DND-41 (cell line): ENCODE data around the gene KDM1B.
"Not testable (repeated sequence)": the region's sequence is repeated elsewhere in the genome, so short reads cannot be mapped to it uniquely, and the experiment has no call there.

Experiments
- ATAC-seq: fragments of 200-7000 bp; cut with Tn5 transposase; 3 replicates; pipeline ENCODE4 v1.9.1; 2021; ENCODE audit warnings: low read depth; ENCODE audit not compliant: insufficient read depth
- DNase-seq: peaks from one replicate; pipeline ENCODE4 v3.0.0-alpha.2; 2020
- H2AFZ ChIP-seq: 2 replicates; pipeline ENCODE4 v1.6.0; 2012; ENCODE audit warnings: low read depth, low read length
- H3K27ac ChIP-seq: 2 replicates; pipeline ENCODE4 v1.5.1; 2012; ENCODE audit warnings: low read length, inconsistent platforms
- H3K27me3 ChIP-seq: fragments of 200-600 bp; sonication (generic); 2 replicates; pipeline ENCODE4 v1.6.0; 2012; ENCODE audit warnings: low read length, mild to moderate bottlenecking, inconsistent platforms; ENCODE audit not compliant: insufficient read depth, poor library complexity
- H3K36me3 ChIP-seq: 2 replicates; pipeline ENCODE4 v1.5.1; 2012; ENCODE audit warnings: low read length, inconsistent platforms; ENCODE audit not compliant: insufficient read depth
- H3K4me1 ChIP-seq: 2 replicates; pipeline ENCODE4 v1.5.1; 2012; ENCODE audit warnings: mild to moderate bottlenecking, low read length; ENCODE audit not compliant: insufficient read depth
- H3K4me2 ChIP-seq: 2 replicates; pipeline ENCODE4 v1.6.0; 2012; ENCODE audit warnings: mild to moderate bottlenecking, moderate library complexity, low read length, inconsistent platforms; ENCODE audit not compliant: insufficient read depth
- H3K4me3 ChIP-seq, 2 experiments: fragments of 200-600 bp in 1 of 2; shearing (Covaris generic) in 1 of 2; 2 replicates each; pipeline ENCODE4 v1.5.1; 2012 to 2016; ENCODE audit warnings: inconsistent platforms in 2 of 2, low read length in 2 of 2, mild to moderate bottlenecking in 2 of 2, low read depth in 1 of 2, moderate library complexity in 1 of 2
- H3K79me2 ChIP-seq: 2 replicates; pipeline ENCODE4 v1.6.0; 2012; ENCODE audit warnings: low read length, inconsistent platforms; ENCODE audit not compliant: insufficient read depth
- H3K9ac ChIP-seq: 2 replicates; pipeline ENCODE4 v1.6.0; 2012; ENCODE audit warnings: low read depth, mild to moderate bottlenecking, inconsistent platforms, low read length, moderate library complexity
- H3K9me3 ChIP-seq: 2 replicates; pipeline ENCODE4 v1.5.1; 2012; ENCODE audit warnings: low read length, moderate library complexity, mild to moderate bottlenecking, inconsistent platforms; ENCODE audit not compliant: insufficient read depth, severe bottlenecking
- H4K20me1 ChIP-seq: 2 replicates; pipeline ENCODE4 v1.6.0; 2012; ENCODE audit warnings: low read length; ENCODE audit not compliant: insufficient read depth
- CTCF ChIP-seq: IDR thresholded peaks from 2 replicates; pipeline ENCODE4 v1.5.1; 2012; ENCODE audit warnings: borderline replicate concordance, low read length, moderate library complexity, mild to moderate bottlenecking; ENCODE audit not compliant: poor library complexity, severe bottlenecking; ENCODE audit errors: extremely low read depth
- EZH2 ChIP-seq: IDR thresholded peaks from 3 replicates; pipeline ENCODE4 v1.6.1; 2012; ENCODE audit warnings: borderline replicate concordance, low read depth, mild to moderate bottlenecking, moderate library complexity, low read length, inconsistent platforms; ENCODE audit not compliant: severe bottlenecking

The KDM1B gene

GRCh38 chr6:18219591-18219990, 64.4 kb downstream of the KDM1B start:
- DNase-seq (no peak), ATAC-seq (no peak)
- Histone ChIP-seq H3K9ac (no peak overlapping the region), H3K36me3 (peaks cover 29% of the 10 kb centered on the region), H4K20me1 (peaks cover 11% of the 10 kb centered on the region; the same call in 1 of the 2 replicates), H3K4me3 (no peak overlapping the region), H3K9me3 (no peaks in the 10 kb centered on the region), H3K4me1 (no peaks in the 10 kb centered on the region), H3K79me2 (no peaks in the 10 kb centered on the region), H3K27me3 (no peaks in the 10 kb centered on the region), H3K27ac (no peak overlapping the region), H2AFZ (no peak overlapping the region), H3K4me2 (no peak overlapping the region)
- TF ChIP-seq EZH2 (no peak), CTCF (no peak)

GRCh38 chr6:18221288-18221615, 66.0 kb downstream of the KDM1B start:
- Histone ChIP-seq H3K4me1 (no peaks in the 10 kb centered on the region), H3K27ac (no peak overlapping the region), H4K20me1 (peaks cover 11% of the 10 kb centered on the region; the same call in 1 of the 2 replicates), H3K4me3 (no peak overlapping the region), H3K36me3 (peaks cover 45% of the 10 kb centered on the region), H2AFZ (no peak overlapping the region), H3K9ac (no peak overlapping the region), H3K79me2 (0 out of 2 replicates have a peak, but pooled peaks cover under 1% of the 10 kb centered on the region), H3K4me2 (no peak overlapping the region), H3K27me3 (no peaks in the 10 kb centered on the region), H3K9me3 (no peaks in the 10 kb centered on the region)
- DNase-seq (no peak), ATAC-seq (0 out of 3 replicates have a peak, but pooled peaks have one; percentile 34)
- no peak for TF ChIP-seq EZH2

DNA sequence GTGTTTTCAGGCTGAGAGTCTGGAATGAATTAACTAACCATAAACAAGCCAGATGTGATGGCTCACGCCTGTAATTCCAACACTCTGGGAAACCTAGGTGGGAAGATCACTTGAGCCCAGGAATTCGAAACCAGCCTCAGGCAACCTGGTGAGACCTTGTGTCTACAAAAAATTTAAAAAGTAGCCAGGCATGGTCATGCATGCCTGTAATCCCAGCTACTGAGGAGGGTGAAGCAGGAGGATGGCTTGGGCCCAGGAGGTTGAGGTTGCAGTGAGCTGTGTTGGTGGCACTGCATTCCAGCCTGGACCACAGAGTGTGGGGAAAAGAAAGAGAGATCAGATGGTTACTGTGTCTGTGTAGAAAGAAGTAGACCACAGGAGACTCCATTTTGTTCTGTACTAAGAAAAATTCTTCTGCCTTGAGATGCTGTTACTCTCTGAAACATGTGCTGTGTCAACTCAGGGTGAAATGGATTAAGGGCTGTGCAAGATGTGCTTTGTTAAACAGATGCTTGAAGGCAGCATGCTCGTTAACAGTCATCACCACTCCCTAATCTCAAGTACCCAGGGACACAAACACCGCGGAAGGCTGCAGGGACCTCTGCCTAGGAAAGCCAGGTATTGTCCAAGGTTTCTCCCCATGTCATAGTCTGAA, 71.4 kb downstream of the KDM1B start:
- H3K4me3 ChIP-seq, H3K9ac ChIP-seq, DNase-seq, H2AFZ ChIP-seq, H3K27me3 ChIP-seq, H3K27ac ChIP-seq, H3K4me2 ChIP-seq, H3K9me3 ChIP-seq, ATAC-seq, H3K4me1 ChIP-seq: not testable (repeated sequence)
- Histone ChIP-seq H3K36me3 (peaks cover 79% of the 10 kb centered on the region), H3K79me2 (peaks cover 25% of the 10 kb centered on the region), H4K20me1 (peaks cover 37% of the 10 kb centered on the region)

DNA sequence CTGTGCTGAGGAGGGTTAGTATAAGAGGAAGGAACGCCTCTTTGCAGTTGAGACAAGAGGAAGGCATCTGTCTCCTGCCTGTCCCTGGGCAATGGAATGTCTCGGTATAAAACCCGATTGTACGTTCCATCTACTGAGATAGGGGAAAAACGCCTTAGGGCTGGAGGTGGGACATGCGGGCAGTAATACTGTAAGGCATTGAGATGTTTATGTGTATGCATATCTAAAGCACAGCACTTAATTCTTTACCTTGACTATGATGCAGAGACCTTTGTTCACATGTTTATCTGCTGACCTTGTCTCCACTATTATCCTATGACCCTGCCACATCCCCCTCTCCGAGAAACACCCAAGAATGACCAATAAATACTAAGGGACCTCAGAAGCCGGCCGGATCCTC, 71.9 kb downstream of the KDM1B start:
- peaks cover 83% of the 10 kb centered on the region for H3K36me3 ChIP-seq
- H3K27ac ChIP-seq = not testable (repeated sequence)

DNA sequence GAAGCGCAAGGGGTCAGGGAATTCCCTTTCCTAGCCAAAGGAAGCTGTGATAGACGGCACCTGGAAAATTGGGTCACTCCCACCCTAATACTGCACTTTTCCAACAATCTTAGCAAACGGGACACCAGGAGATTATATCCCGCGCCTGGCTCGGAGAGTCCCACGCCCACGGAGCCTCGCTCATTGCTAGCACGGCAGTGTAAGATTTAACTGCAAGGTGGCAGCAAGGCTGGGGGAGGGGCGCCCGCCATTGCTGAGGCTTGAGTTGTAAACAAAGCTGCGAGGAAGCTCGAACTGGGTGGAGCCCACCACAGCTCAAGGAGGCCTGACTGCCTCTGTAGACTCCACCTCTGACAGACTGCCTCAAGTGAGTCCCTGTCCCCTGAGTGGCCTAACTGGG, 73.4 kb downstream of the KDM1B start:
- peaks cover 35% of the 10 kb centered on the region for H4K20me1 ChIP-seq
- not testable (repeated sequence) for H3K27me3 ChIP-seq, ATAC-seq, H3K27ac ChIP-seq, H3K4me2 ChIP-seq, H3K4me3 ChIP-seq, H3K9me3 ChIP-seq, H2AFZ ChIP-seq, DNase-seq, H3K4me1 ChIP-seq, H3K9ac ChIP-seq
- peaks cover 74% of the 10 kb centered on the region for H3K36me3 ChIP-seq
- peaks cover 41% of the 10 kb centered on the region for H3K79me2 ChIP-seq

More for the DNA sequence above, 71.9 kb downstream of the KDM1B start:
- peaks cover 31% of the 10 kb centered on the region for H3K79me2 ChIP-seq
- ATAC-seq, H3K9ac ChIP-seq, H3K4me3 ChIP-seq, H2AFZ ChIP-seq, H3K4me2 ChIP-seq, H3K4me1 ChIP-seq, DNase-seq, H3K27me3 ChIP-seq, H3K9me3 ChIP-seq: not testable (repeated sequence)
- H4K20me1 ChIP-seq = peaks cover 37% of the 10 kb centered on the region

DNA sequence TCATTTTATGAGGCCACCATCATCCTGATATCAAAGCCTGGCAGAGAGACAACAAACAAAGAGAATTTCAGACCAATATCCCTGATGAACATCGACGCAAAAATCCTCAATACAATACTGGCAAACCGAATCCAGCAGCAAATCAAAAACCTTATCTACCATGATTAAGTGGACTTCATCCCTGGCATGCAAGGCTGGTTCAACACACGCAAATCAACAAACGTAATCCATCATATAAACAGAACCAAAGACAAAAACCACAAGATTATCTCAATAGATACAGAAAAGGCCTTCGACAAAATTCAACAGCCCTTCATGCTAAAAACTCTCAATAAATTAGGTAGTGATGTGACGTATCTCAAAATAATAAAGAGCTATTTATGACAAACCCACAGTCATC, 76.6 kb downstream of the KDM1B start:
- H3K36me3 ChIP-seq = peaks cover 70% of the 10 kb centered on the region
- peaks cover 64% of the 10 kb centered on the region for H3K79me2 ChIP-seq

DNA sequence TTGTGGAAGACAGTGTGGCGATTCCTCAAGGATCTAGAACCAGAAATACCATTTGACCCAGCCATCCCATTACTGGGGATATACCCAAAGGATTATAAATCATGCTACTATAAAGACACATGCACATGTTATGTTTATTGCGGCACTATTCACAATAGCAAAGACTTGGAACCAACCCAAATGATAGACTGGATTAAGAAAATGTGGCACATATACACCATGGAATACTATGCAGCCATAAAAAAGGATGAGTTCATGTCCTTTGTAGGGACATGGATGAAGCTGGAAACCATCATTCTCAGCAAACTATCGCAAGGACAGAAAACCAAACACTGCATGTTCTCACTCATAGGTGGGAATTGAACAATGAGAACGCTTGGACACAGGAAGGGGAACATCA, 78.5 kb downstream of the KDM1B start:
- DNase-seq = not testable (repeated sequence)

More for the DNA sequence above, 76.6 kb downstream of the KDM1B start:
- not testable (repeated sequence) for H3K4me2 ChIP-seq, H3K9me3 ChIP-seq, H3K4me1 ChIP-seq, H3K9ac ChIP-seq, DNase-seq, H2AFZ ChIP-seq, H3K4me3 ChIP-seq, ATAC-seq, H3K27ac ChIP-seq, H3K27me3 ChIP-seq
- H4K20me1 ChIP-seq = peaks cover 32% of the 10 kb centered on the region

More for the DNA sequence above, 78.5 kb downstream of the KDM1B start:
- not testable (repeated sequence) for H2AFZ ChIP-seq, H3K27ac ChIP-seq, H3K9ac ChIP-seq, H3K4me2 ChIP-seq, H3K4me1 ChIP-seq, ATAC-seq, H3K9me3 ChIP-seq, H3K27me3 ChIP-seq, H3K4me3 ChIP-seq
- Histone ChIP-seq H4K20me1 (peaks cover 20% of the 10 kb centered on the region), H3K79me2 (peaks cover 70% of the 10 kb centered on the region), H3K36me3 (peaks cover 70% of the 10 kb centered on the region)
